CD14-positive monocyte (primary cell): ENCODE data around the gene CACNA2D2. TPM values are rescaled to one million over a fixed set of nuclear protein-coding genes. Genes with fewer than 3 reads are reported as not detected.

ENCODE experiments used
- DNase-seq, 3 donors: peaks; one replicate each; pipeline ENCODE4 v3.0.0-alpha.2; 2011 to 2022
- H2AFZ ChIP-seq: 2 replicates; pipeline ENCODE4 v1.6.0; 2012; ENCODE audit warnings: mild to moderate bottlenecking, low read depth, low read length, inconsistent platforms; ENCODE audit not compliant: insufficient read depth, poor library complexity, severe bottlenecking
- H3K27ac ChIP-seq, 2 donors: 1 replicate in 1 of 2; 2 replicates in 1 of 2; pipeline ENCODE4 v1.5.1; 2012 to 2013; ENCODE audit warnings: low read length in 2 of 2, control low read depth in 1 of 2, inconsistent platforms in 1 of 2, low read depth in 1 of 2, mild to moderate bottlenecking in 1 of 2
- H3K27me3 ChIP-seq, 2 donors: one replicate each; pipeline versions ENCODE4 v1.6.0 to v1.6.1; 2011 to 2013; ENCODE audit warnings: low read length in 2 of 2; ENCODE audit not compliant: control insufficient read depth in 2 of 2, insufficient read depth in 2 of 2
- H3K36me3 ChIP-seq, 2 donors: replicated peaks in 1 of 2; 1 replicate in 1 of 2; 2 replicates in 1 of 2; pipeline versions ENCODE4 v1.5.1 to v1.6.1; 2012 to 2013; ENCODE audit warnings: low read length in 2 of 2, control low read depth in 1 of 2, inconsistent platforms in 1 of 2, mild to moderate bottlenecking in 1 of 2; ENCODE audit not compliant: insufficient read depth in 2 of 2, control insufficient read depth in 1 of 2
- H3K4me1 ChIP-seq, 2 donors: 1 replicate in 1 of 2; 2 replicates in 1 of 2; pipeline versions ENCODE4 v1.5.1 to v1.6.1; 2012 to 2013; ENCODE audit warnings: low read length in 2 of 2, control low read depth in 1 of 2, inconsistent platforms in 1 of 2, mild to moderate bottlenecking in 1 of 2, moderate library complexity in 1 of 2; ENCODE audit not compliant: insufficient read depth in 2 of 2, control insufficient read depth in 1 of 2
- H3K4me2 ChIP-seq: replicated peaks from 2 replicates; pipeline ENCODE3; 2012; ENCODE audit warnings: low read length, moderate library complexity, mild to moderate bottlenecking; ENCODE audit not compliant: poor library complexity, severe bottlenecking; ENCODE audit errors: extremely low read depth
- H3K4me3 ChIP-seq, 3 experiments: fragments of 200-600 bp in 1 of 3; sonication (generic) in 1 of 3; replicated peaks in 1 of 3; 1 replicate in 2 of 3; 2 replicates in 1 of 3; pipeline ENCODE4 v1.5.1; 2011 to 2013; ENCODE audit warnings: low read length in 3 of 3, mild to moderate bottlenecking in 3 of 3, control low read depth in 2 of 3, low read depth in 2 of 3, inconsistent platforms in 1 of 3, moderate library complexity in 1 of 3
- H3K79me2 ChIP-seq: 2 replicates; pipeline ENCODE4 v1.6.0; 2012; ENCODE audit warnings: mild to moderate bottlenecking, control low read depth, inconsistent platforms, low read length, moderate library complexity; ENCODE audit not compliant: insufficient read depth
- H3K9ac ChIP-seq: 2 replicates; pipeline ENCODE4 v1.6.0; 2017; ENCODE audit warnings: low read length, mild to moderate bottlenecking; ENCODE audit not compliant: insufficient read depth, poor library complexity, severe bottlenecking
- H3K9me3 ChIP-seq, 2 donors: replicated peaks in 1 of 2; 1 replicate in 1 of 2; 2 replicates in 1 of 2; pipeline versions ENCODE4 v1.5.1 to v1.6.1; 2012 to 2013; ENCODE audit warnings: low read length in 2 of 2, control low read depth in 1 of 2; ENCODE audit not compliant: control insufficient read depth in 1 of 2, insufficient read depth in 1 of 2
- H4K20me1 ChIP-seq: 2 replicates; pipeline ENCODE4 v1.6.0; 2012; ENCODE audit warnings: mild to moderate bottlenecking, low read length, control low read depth, moderate library complexity; ENCODE audit not compliant: insufficient read depth
- H3K27ac Mint-ChIP-seq, 7 donors: one replicate each; pipeline ENCODE4 v1.8.0; 2020; ENCODE audit warnings: mild to moderate bottlenecking in 7 of 7, mixed read lengths in 7 of 7, moderate library complexity in 6 of 7, inconsistent platforms in 2 of 7
- H3K27me3 Mint-ChIP-seq, 3 donors: one replicate each; pipeline ENCODE4 v1.8.0; 2021 to 2022; ENCODE audit warnings: low read depth in 3 of 3, mild to moderate bottlenecking in 3 of 3, mixed read lengths in 3 of 3, moderate library complexity in 3 of 3, inconsistent platforms in 1 of 3
- H3K36me3 Mint-ChIP-seq, 2 donors: one replicate each; pipeline ENCODE4 v1.8.0; 2020; ENCODE audit warnings: mixed read lengths in 2 of 2, inconsistent platforms in 1 of 2, mild to moderate bottlenecking in 1 of 2
- H3K4me1 Mint-ChIP-seq: one replicate; pipeline ENCODE4 v1.8.0; 2020; ENCODE audit warnings: mild to moderate bottlenecking, mixed read lengths
- H3K4me3 Mint-ChIP-seq, 2 donors: one replicate each; pipeline ENCODE4 v1.8.0; 2020; ENCODE audit warnings: mild to moderate bottlenecking in 2 of 2, mixed read lengths in 2 of 2, moderate library complexity in 1 of 2
- H3K9me3 Mint-ChIP-seq, 7 donors: one replicate each; pipeline ENCODE4 v1.8.0; 2020 to 2022; ENCODE audit warnings: mixed read lengths in 7 of 7, mild to moderate bottlenecking in 6 of 7, moderate library complexity in 6 of 7, inconsistent platforms in 2 of 7
- WGBS: methylation state at CpG from one replicate; pipeline ENCODE4 v1.1.5; 2013; ENCODE audit warnings: missing lambda C conversion rate; ENCODE audit not compliant: insufficient coverage; 5-methylcytosine and 5-hydroxymethylcytosine counted together
- intact Hi-C, 2 donors: fragments of 100-400 bp; cut with micrococcal nuclease; formaldehyde crosslinking; loops; one replicate each; pipeline versions ENCODE4 v1.15.0 to v1.15.1; 2023
- polyA plus RNA-seq, 3 donors: library from polyadenylated mRNA; depleted of rRNA in 1 of 3; unstranded in 2 of 3; stranded (reverse) in 1 of 3; fragments of 300-500 nt in 2 of 3; fragments of >200 nt in 1 of 3; fragmentation: Illumina TruSeq in 2 of 3; gene quantifications; 1 replicate in 2 of 3; 2 replicates in 1 of 3; pipeline ENCODE4 v1.2.3, GENCODE V29; 2012 to 2021
- TF ChIP-seq, protein P1 (sequence below): fragments of 200-600 bp; IDR thresholded peaks from one replicate; pipeline ENCODE4 v1.8.0; 2022; ENCODE audit warnings: antibody characterized with exemption, mild to moderate bottlenecking

CACNA2D2 gene
- polyA plus RNA-seq, 3 donors, result 0.09 to 0.16 TPM; not detected in 1

GRCh38 chr3:50478051-50478450, 25.4 kb downstream of the CACNA2D2 start:
- H3K27me3 ChIP-seq, result no peaks in the 10 kb centered on the region
- no peak overlapping the region for H3K9ac ChIP-seq
- no peak for DNase-seq
- WGBS, result 100% methylated on average over 2 of the region's 7 CpGs
- no peaks in the 10 kb centered on the region for H3K9me3 ChIP-seq
- Mint-ChIP-seq H3K27ac (no peak overlapping the region), H3K36me3 (no peaks in the 10 kb centered on the region), H3K4me1 (peaks cover 8% of the 10 kb centered on the region), H3K27me3 (peaks cover 1 to 13% (median 12%) of the 10 kb centered on the region in 3 donors), H3K9me3 (peaks cover 0 to 3% (median 0%) of the 10 kb centered on the region in 7 donors), H3K4me3 (no peak overlapping the region)
- no peaks in the 10 kb centered on the region for H4K20me1 ChIP-seq
- TF ChIP-seq, protein P1, sequence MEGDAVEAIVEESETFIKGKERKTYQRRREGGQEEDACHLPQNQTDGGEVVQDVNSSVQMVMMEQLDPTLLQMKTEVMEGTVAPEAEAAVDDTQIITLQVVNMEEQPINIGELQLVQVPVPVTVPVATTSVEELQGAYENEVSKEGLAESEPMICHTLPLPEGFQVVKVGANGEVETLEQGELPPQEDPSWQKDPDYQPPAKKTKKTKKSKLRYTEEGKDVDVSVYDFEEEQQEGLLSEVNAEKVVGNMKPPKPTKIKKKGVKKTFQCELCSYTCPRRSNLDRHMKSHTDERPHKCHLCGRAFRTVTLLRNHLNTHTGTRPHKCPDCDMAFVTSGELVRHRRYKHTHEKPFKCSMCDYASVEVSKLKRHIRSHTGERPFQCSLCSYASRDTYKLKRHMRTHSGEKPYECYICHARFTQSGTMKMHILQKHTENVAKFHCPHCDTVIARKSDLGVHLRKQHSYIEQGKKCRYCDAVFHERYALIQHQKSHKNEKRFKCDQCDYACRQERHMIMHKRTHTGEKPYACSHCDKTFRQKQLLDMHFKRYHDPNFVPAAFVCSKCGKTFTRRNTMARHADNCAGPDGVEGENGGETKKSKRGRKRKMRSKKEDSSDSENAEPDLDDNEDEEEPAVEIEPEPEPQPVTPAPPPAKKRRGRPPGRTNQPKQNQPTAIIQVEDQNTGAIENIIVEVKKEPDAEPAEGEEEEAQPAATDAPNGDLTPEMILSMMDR, result no peak
- no peaks in the 10 kb centered on the region for H3K79me2 ChIP-seq
- no peak overlapping the region for H3K27ac ChIP-seq
- intact Hi-C loops, result no loop called here
- H3K36me3 ChIP-seq, result no peaks in the 10 kb centered on the region
- no peak overlapping the region for H3K4me3 ChIP-seq
- peaks cover 7% of the 10 kb centered on the region in 2 donors for H3K4me1 ChIP-seq
- no peak overlapping the region for H2AFZ ChIP-seq
- H3K4me2 ChIP-seq, result no peak overlapping the region

- intact Hi-C loops, result no loop called here
- no peaks in the 10 kb centered on the region for H3K36me3 Mint-ChIP-seq
- Histone ChIP-seq H3K79me2 (no peaks in the 10 kb centered on the region), H4K20me1 (no peaks in the 10 kb centered on the region), H3K27me3 (no peaks in the 10 kb centered on the region), H3K27ac (no peak overlapping the region), H3K4me3 (no peak overlapping the region), H3K4me2 (no peak overlapping the region), H3K9me3 (no peaks in the 10 kb centered on the region), H3K9ac (no peak overlapping the region), H3K36me3 (no peaks in the 10 kb centered on the region), H3K4me1 (no peaks in the 10 kb centered on the region), H2AFZ (no peak overlapping the region)
- peaks cover 1 to 13% (median 3%) of the 10 kb centered on the region in 3 donors for H3K27me3 Mint-ChIP-seq
- peak overlapping the region in 1 of 7 donors; percentile 36 for H3K27ac Mint-ChIP-seq
- TF ChIP-seq, protein P1, result no peak
- no peak overlapping the region for H3K4me3 Mint-ChIP-seq
- no peaks in the 10 kb centered on the region for H3K4me1 Mint-ChIP-seq
- 96% methylated on average over 8 of the region's 12 CpGs for WGBS
- DNase-seq, result no peak
- peaks cover 0 to 3% (median 0%) of the 10 kb centered on the region in 7 donors for H3K9me3 Mint-ChIP-seq
Measured at GRCh38 chr3:50475348-50475747, 28.1 kb downstream of the CACNA2D2 start.
